Measurements from ENCODE around the gene MAK.

- TF ChIP-seq REST (IDR thresholded peaks at IDR 0.05) (no peak), CTCF (IDR thresholded peaks at IDR 0.05) (no peak), MYC (IDR thresholded peaks at IDR 0.05; ENCODE audit: borderline replicate concordance, low read length) (no peak), RAD21 (conservative IDR thresholded peaks at IDR 0.05 in 1 of 2, IDR thresholded peaks at IDR 0.05 in 1 of 2) (no peak), POLR2A (IDR thresholded peaks at IDR 0.05; ENCODE audit: low read length) (no peak), ELK1 (IDR thresholded peaks at IDR 0.05; ENCODE audit: low read depth, low read length) (no peak), TP53 (CRISPR knock-in tag; IDR thresholded peaks at IDR 0.05) (no peak), EP300 (IDR thresholded peaks at IDR 0.05) (no peak), RCOR1 (IDR thresholded peaks at IDR 0.05; ENCODE audit: low read depth, low read length) (no peak), EHMT2 (IDR thresholded peaks at IDR 0.05; ENCODE audit: low read depth) (no peak), JUN (IDR thresholded peaks at IDR 0.05) (no peak), ESRRA (IDR thresholded peaks at IDR 0.05; ENCODE audit: borderline replicate concordance, low read length) (no peak), BHLHE40 (IDR thresholded peaks at IDR 0.05; ENCODE audit: low read depth, low read length) (no peak), MAFK (IDR thresholded peaks at IDR 0.05; ENCODE audit: partially characterized antibody) (no peak)
Measured at GRCh38 chr6:10837622-10837994, 731 bp downstream of the MAK start.
